Stimulated activated CD4-positive, alpha-beta T cell treated with anti-CD3 and anti-CD28 coated beads, Interleukin-12 subunit alpha, Interleukin-12 subunit beta, amount 100 ng/mL, for 24 hours (primary cell): ENCODE measurements around the gene SAAL1.

Experiments
- DNase-seq, 2 experiments: peaks; one replicate each; pipeline ENCODE4 v3.0.0-alpha.2; 2020; ENCODE audit warnings: low read depth in 2 of 2

The SAAL1 gene

GRCh38 chr11:18088366-18088765 lies 17.5 kb downstream of the SAAL1 start:
- no peak for DNase-seq

GRCh38 chr11:18081551-18081950 lies 24.3 kb downstream of the SAAL1 start:
- DNase-seq: no peak

GRCh38 chr11:18080451-18080850 lies 25.4 kb downstream of the SAAL1 start:
- DNase-seq: no peak

- DNase-seq: no peak
Observed at GRCh38 chr11:18078909-18079308, 27.0 kb downstream of the SAAL1 start.

GRCh38 chr11:18075444-18075843 lies 30.4 kb downstream of the SAAL1 start:
- no peak for DNase-seq

GRCh38 chr11:18071098-18071705 lies 34.7 kb downstream of the SAAL1 start:
- no peak for DNase-seq

GRCh38 chr11:18067372-18067771 lies 38.5 kb downstream of the SAAL1 start:
- DNase-seq: no peak

- no peak for DNase-seq
Observed at GRCh38 chr11:18066626-18067025, 39.3 kb downstream of the SAAL1 start.

GRCh38 chr11:18065572-18065971 lies 40.3 kb downstream of the SAAL1 start:
- no peak for DNase-seq

GRCh38 chr11:18064450-18065054 lies 41.3 kb downstream of the SAAL1 start:
- no peak for DNase-seq

GRCh38 chr11:18063862-18064434 lies 41.9 kb downstream of the SAAL1 start:
- no peak for DNase-seq

GRCh38 chr11:18063125-18063524 lies 42.8 kb downstream of the SAAL1 start:
- DNase-seq: no peak

GRCh38 chr11:18061351-18061750 lies 44.5 kb downstream of the SAAL1 start:
- no peak for DNase-seq

GRCh38 chr11:18056561-18057181 lies 49.2 kb downstream of the SAAL1 start:
- no peak for DNase-seq

GRCh38 chr11:18054511-18055103 lies 51.3 kb downstream of the SAAL1 start:
- no peak for DNase-seq

GRCh38 chr11:18050848-18051247 lies 55.0 kb downstream of the SAAL1 start:
- no peak for DNase-seq

- no peak for DNase-seq
Observed at GRCh38 chr11:18046116-18046777, 59.6 kb downstream of the SAAL1 start, which contains the start of gene TPH1. TSS of gene TPH1 (minus strand) at chr11:18046269. CDS start at chr11:18040762, 5,507 bp downstream.

- no peak for DNase-seq
Observed at GRCh38 chr11:18036456-18036855, 69.4 kb downstream of the SAAL1 start.
